ENCODE results near the gene ESR1.

The ESR1 gene

DNA sequence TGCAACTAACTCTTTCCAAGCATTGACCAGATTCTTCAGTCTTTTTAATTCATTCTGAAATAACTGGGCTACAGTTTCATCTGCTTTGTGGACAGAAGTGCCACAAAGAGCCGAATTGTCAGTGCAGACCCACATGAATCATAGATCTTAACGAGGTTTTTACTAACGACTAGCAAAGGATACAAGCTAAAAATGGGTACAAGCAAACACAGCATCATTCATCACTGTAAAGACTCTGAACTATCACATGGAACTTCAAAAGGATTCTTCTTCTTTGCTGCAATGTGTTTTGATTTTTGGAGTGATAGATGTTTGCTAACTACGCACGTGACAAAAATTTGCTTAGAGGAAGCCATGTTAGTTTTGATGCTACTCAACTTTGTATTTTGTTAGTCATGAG, 227.1 kb downstream of the ESR1 start:
- in situ Hi-C loops (cut with HindIII; ENCODE audit: low sequenced_read_pairs), result no loop called here
- H3K4me3 ChIP-seq (ENCODE audit: low read depth, low read length), result no peak overlapping the region
- TF ChIP-seq, protein P1, sequence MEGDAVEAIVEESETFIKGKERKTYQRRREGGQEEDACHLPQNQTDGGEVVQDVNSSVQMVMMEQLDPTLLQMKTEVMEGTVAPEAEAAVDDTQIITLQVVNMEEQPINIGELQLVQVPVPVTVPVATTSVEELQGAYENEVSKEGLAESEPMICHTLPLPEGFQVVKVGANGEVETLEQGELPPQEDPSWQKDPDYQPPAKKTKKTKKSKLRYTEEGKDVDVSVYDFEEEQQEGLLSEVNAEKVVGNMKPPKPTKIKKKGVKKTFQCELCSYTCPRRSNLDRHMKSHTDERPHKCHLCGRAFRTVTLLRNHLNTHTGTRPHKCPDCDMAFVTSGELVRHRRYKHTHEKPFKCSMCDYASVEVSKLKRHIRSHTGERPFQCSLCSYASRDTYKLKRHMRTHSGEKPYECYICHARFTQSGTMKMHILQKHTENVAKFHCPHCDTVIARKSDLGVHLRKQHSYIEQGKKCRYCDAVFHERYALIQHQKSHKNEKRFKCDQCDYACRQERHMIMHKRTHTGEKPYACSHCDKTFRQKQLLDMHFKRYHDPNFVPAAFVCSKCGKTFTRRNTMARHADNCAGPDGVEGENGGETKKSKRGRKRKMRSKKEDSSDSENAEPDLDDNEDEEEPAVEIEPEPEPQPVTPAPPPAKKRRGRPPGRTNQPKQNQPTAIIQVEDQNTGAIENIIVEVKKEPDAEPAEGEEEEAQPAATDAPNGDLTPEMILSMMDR (IDR thresholded peaks at IDR 0.05; ENCODE audit: low read depth, low read length, missing control alignments), result no peak
- no peak for DNase-seq (ENCODE audit: low read depth)

DNA sequence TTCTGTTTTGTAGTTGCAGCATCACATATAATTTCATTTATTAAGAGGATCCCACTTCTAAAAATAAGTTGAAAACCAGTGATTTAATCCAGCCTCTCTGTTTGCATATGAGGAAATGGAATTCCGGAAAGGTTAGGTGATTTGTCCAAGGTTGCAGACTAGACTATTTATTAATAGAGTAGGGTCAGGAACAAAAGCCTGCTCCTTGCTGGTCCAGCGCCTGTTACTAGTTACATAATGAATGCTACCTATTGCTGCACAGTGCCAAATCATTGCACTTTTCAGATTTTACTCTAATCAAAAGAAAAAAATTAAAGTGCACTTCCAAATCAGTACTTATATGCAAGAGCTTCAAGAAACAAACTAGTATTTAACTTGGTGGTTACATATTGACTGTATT, 238.6 kb downstream of the ESR1 start:
- in situ Hi-C loops (cut with HindIII; ENCODE audit: low sequenced_read_pairs), result no loop called here
- DNase-seq (ENCODE audit: low read depth), result no peak
- TF ChIP-seq, protein P1 (IDR thresholded peaks at IDR 0.05; ENCODE audit: low read depth, low read length, missing control alignments), result no peak
- no peak overlapping the region for H3K4me3 ChIP-seq (ENCODE audit: low read depth, low read length)

DNA sequence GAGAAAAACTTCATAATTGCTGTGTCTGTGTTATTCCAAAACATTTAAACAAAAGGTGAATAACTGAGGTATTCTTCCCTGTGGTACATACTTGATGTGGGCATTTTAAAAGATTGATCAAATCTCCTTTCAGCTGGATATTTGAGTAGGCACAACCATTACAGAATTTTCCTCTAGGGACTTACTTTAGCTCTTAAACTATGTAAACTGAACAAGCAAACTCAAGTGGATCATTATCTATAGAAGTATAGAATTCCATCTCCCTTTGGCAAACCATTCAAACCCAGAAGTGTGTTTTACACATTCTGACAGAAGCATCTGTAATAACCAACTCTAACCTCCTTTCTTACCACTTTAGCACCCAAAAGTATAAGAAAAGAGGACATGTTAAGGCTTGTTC, 241.4 kb downstream of the ESR1 start:
- in situ Hi-C loops (cut with HindIII; ENCODE audit: low sequenced_read_pairs), result no loop called here
- H3K4me3 ChIP-seq (ENCODE audit: low read depth, low read length), result no peak overlapping the region
- TF ChIP-seq, protein P1 (IDR thresholded peaks at IDR 0.05; ENCODE audit: low read depth, low read length, missing control alignments), result no peak
- no peak for DNase-seq (ENCODE audit: low read depth)

DNA sequence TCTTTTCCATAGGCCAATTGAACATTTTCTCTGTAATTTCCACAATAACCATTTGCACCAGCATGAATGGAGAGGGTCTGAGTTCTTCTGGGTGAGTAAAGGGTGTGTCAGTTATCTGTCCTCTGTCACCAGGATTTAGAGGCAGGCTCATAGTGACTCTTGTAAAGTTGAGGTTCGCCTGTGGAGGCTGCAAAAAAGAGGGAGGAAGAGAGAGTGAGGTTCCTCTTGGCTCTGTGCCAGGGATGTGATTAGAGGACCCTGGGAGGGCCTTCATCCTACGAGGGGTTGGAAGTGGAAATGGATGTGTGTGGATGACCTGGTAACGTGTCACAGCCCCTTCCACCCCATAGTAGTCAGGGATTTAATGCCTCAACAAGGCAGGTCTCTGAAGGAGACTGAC, 242.0 kb downstream of the ESR1 start:
- H3K4me3 ChIP-seq (ENCODE audit: low read depth, low read length), result no peak overlapping the region
- in situ Hi-C loops (cut with HindIII; ENCODE audit: low sequenced_read_pairs), result no loop called here
- TF ChIP-seq, protein P1 (IDR thresholded peaks at IDR 0.05; ENCODE audit: low read depth, low read length, missing control alignments), result no peak
- no peak for DNase-seq (ENCODE audit: low read depth)

DNA sequence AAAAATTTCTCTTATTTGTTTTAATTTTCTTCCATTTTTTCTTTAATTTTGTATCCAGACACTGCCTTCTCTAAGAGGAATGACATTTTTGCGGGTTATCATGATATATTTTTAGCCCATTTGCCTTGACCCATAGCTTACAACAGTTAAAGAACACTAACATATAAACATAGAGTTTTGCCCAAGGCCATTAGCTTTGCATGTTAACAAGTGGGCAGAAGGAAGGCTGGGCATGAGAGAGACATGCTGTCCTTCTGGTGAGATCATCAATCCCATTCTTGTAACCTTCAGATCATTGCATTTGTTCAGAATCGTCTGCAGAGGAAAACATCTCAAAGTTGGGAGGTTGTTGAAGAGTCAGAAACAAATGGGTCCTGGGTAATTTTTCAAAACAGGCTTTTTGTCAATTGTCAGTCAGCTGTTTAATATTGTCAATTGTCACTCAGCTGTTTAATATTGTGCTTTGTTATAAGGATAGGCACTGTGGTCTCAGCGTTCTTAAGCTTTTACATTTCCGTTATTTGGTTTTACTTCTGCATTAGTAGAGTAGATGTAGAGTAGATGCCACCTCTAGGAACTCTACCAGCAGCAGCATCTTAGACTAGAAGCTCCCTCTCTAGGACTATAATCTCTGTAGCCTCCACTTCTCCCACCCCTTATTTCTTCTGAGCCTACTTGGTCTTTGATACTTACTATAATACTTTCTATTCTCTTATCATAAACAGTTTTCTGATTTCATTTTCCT, 243.1 kb downstream of the ESR1 start:
- TF ChIP-seq, protein P1 (IDR thresholded peaks at IDR 0.05; ENCODE audit: low read depth, low read length, missing control alignments), result no peak
- DNase-seq (ENCODE audit: low read depth), result no peak
- in situ Hi-C loops (cut with HindIII; ENCODE audit: low sequenced_read_pairs), result no loop called here
- H3K4me3 ChIP-seq (ENCODE audit: low read depth, low read length), result no peak overlapping the region

DNA sequence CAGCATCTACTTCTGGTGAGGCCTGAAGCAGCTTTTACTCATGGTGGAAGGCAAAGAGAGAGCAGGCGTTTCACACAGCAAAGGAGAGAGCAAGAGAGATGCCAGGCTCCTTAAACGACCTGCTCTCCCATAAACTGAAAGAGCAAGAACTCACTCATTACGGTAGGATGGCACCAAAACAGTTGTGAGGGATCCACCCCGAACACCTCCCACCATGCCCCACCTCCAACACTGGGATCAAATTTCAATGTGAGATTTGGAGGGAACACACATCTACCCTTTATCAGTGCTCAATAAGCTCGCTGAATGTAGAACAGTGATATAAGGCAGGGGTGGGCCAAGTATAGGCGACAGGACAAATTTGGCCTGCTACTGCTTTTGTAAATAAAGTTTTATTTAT, 244.6 kb downstream of the ESR1 start:
- no peak overlapping the region for H3K4me3 ChIP-seq (ENCODE audit: low read depth, low read length)
- in situ Hi-C loops (cut with HindIII; ENCODE audit: low sequenced_read_pairs), result no loop called here
- TF ChIP-seq, protein P1 (IDR thresholded peaks at IDR 0.05; ENCODE audit: low read depth, low read length, missing control alignments), result no peak
- no peak for DNase-seq (ENCODE audit: low read depth)

Data from astrocyte of the cerebellum (primary cell).